GM23248 (cell line): ENCODE measurements around the gene CLINT1. TPM values are rescaled to one million over a fixed set of nuclear protein-coding genes. Genes with fewer than 3 reads are reported as not detected.

Experiments used
- DNase-seq: peaks from one replicate; pipeline ENCODE4 v3.0.0-alpha.2; 2015
- H2AFZ ChIP-seq: fragments of 200-600 bp; sonication (generic); 2 replicates; pipeline ENCODE4 v1.6.1; 2016; ENCODE audit warnings: antibody characterized with exemption
- H3F3A ChIP-seq: fragments of 200-600 bp; sonication (generic); 2 replicates; pipeline ENCODE4 v1.6.1; 2016; ENCODE audit warnings: mild to moderate bottlenecking, antibody characterized with exemption, mixed run types; ENCODE audit not compliant: insufficient read depth
- H3K27ac ChIP-seq: fragments of 200-600 bp; sonication (generic); 2 replicates; pipeline ENCODE4 v1.5.1; 2016; ENCODE audit warnings: mild to moderate bottlenecking
- H3K27me3 ChIP-seq: fragments of 200-600 bp; sonication (generic); replicated peaks from 2 replicates; pipeline ENCODE4 v1.6.1; 2016; ENCODE audit warnings: mild to moderate bottlenecking; ENCODE audit not compliant: insufficient read depth
- H3K36me3 ChIP-seq: fragments of 200-600 bp; sonication (generic); 2 replicates; pipeline ENCODE4 v1.6.1; 2016; ENCODE audit warnings: low read depth, mild to moderate bottlenecking
- H3K4me1 ChIP-seq: fragments of 200-600 bp; sonication (generic); 2 replicates; pipeline ENCODE4 v1.6.1; 2016; ENCODE audit warnings: mild to moderate bottlenecking; ENCODE audit not compliant: insufficient read depth
- H3K4me2 ChIP-seq: fragments of 200-600 bp; sonication (generic); one replicate; pipeline ENCODE4 v1.6.1; 2016; ENCODE audit warnings: mild to moderate bottlenecking; ENCODE audit not compliant: unreplicated experiment
- H3K4me3 ChIP-seq: fragments of 200-600 bp; sonication (generic); 2 replicates; pipeline ENCODE4 v1.5.1; 2016; ENCODE audit warnings: mild to moderate bottlenecking
- H3K79me2 ChIP-seq: fragments of 200-600 bp; sonication (generic); 2 replicates; pipeline ENCODE4 v1.6.1; 2016; ENCODE audit warnings: mild to moderate bottlenecking; ENCODE audit not compliant: insufficient read depth
- H3K9ac ChIP-seq: fragments of 200-600 bp; sonication (generic); 2 replicates; pipeline ENCODE4 v1.6.1; 2016; ENCODE audit warnings: mild to moderate bottlenecking
- H3K9me2 ChIP-seq: fragments of 200-600 bp; sonication (generic); 2 replicates; pipeline ENCODE4 v1.6.1; 2016; ENCODE audit warnings: mixed run types, mild to moderate bottlenecking, moderate library complexity; ENCODE audit not compliant: insufficient read depth
- H3K9me3 ChIP-seq: fragments of 200-600 bp; sonication (generic); one replicate; pipeline ENCODE4 v1.6.1; 2017; ENCODE audit warnings: low read depth
- H4K20me1 ChIP-seq: fragments of 200-600 bp; sonication (generic); 2 replicates; pipeline ENCODE4 v1.6.0; 2016; ENCODE audit not compliant: insufficient read depth
- EZH2 ChIP-seq: fragments of 200-600 bp; sonication (generic); IDR thresholded peaks from 2 replicates; pipeline ENCODE4 v1.6.1; 2018; ENCODE audit warnings: antibody characterized with exemption, mild to moderate bottlenecking; ENCODE audit not compliant: insufficient read depth, poor library complexity, severe bottlenecking
- EZH2phosphoT487 ChIP-seq: fragments of 200-600 bp; sonication (generic); IDR thresholded peaks from 2 replicates; pipeline ENCODE4 v1.6.1; 2018; ENCODE audit warnings: antibody characterized with exemption, moderate library complexity, mild to moderate bottlenecking, low read depth; ENCODE audit not compliant: insufficient read depth
- WGBS, 2 experiments: methylation state at CpG; one replicate each; pipeline ENCODE4 v1.1.6; 2015 to 2017; ENCODE audit warnings: low lambda C conversion rate in 2 of 2, low coverage in 1 of 2; ENCODE audit errors: missing lambda C conversion rate in 2 of 2; 5-methylcytosine and 5-hydroxymethylcytosine counted together
- in situ Hi-C: fragments of 300-500 bp; cut with MboI; formaldehyde crosslinking; loops from 2 replicates; pipeline ENCODE4 v1.15.0; 2020
- polyA plus RNA-seq: library from polyadenylated mRNA; unstranded; fragments of >200 nt; fragmentation: Nextera tagmentation; extraction: Ambion mirVana; gene quantifications from 2 replicates; pipeline ENCODE4 v1.2.1, GENCODE V29; 2016
- total RNA-seq: library from RNA; depleted of rRNA; stranded (reverse); fragments of >200 nt; shearing (Covaris generic); gene quantifications from 2 replicates; pipeline ENCODE4 v1.2.3, GENCODE V29; 2014

The CLINT1 gene
- total and polyA plus RNA-seq, 2 experiments from 2014 or later = 56.1 to 68.4 TPM

DNA sequence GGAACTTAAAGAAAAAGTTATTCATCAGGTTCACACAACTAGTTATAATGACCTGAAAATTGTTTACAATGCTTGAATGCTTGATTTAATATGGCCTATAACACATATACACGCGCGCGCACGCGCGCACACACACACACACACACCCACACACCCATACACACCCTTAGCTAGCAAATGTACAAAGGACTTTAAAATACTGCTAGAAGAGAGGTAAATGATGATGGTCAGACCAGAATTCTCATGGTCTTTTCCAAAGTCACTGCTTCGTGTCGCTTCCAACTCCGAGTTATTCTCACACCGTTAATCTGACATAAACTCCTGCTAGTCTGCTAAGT is 109.5 kb downstream of the CLINT1 start:
- Histone ChIP-seq H3K9me3 (no peaks in the 10 kb centered on the region), H3K9me2 (no peaks in the 10 kb centered on the region), H3K4me3 (no peak overlapping the region), H3K9ac (no peak overlapping the region), H3F3A (peaks cover 9% of the 10 kb centered on the region), H3K79me2 (no peaks in the 10 kb centered on the region), H3K27ac (peak overlapping the region; percentile 56; the same call in 1 of the 2 replicates), H4K20me1 (no peaks in the 10 kb centered on the region), H3K36me3 (no peaks in the 10 kb centered on the region), H3K4me2 (no peak overlapping the region), H3K27me3 (no peaks in the 10 kb centered on the region), H2AFZ (no peak overlapping the region), H3K4me1 (peaks cover 10% of the 10 kb centered on the region)
- DNase-seq = no peak
- in situ Hi-C loops = loop anchor here (25.0 kb wide), 1 partner anchor 412 kb away; a partner anchor contains a TSS
- 82 to 87% methylated on average over 11 of the region's 11 CpGs for WGBS, 2 experiments
- TF ChIP-seq EZH2phosphoT487 (no peak), EZH2 (no peak)

DNA sequence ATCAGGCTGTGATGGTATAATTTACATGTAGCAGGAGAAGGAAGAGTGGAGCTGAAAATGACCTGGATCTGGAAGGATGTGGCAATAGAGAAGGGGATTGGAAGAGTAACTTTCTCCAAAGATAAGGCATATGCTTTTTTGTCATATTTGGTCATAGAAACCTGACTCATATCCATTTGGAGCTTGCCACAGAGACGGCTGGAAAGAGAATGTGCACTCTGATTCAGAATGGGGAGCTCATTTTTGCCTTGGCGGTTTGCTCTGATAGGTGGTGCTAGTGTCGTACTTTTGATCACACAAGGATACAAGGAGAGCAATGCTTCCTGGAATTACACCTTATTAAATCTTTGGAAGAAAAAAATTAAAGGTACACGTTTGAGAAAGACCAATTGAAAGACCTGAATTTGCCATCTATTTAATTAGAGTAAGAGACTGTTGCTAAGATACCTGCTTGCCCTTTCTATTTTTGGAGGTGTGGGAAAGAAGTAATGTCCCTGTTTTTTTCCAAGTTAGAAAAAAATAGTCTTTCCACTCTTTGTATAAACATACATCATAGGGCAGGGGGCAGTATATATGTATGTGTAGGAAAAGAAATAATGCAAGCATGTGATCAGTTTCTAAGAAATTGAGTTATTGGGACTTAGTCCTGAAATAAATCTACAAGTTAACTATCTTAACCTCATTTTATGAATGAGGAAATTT is 110.0 kb downstream of the CLINT1 start:
- DNase-seq = peak; percentile 89
- H4K20me1 ChIP-seq = no peaks in the 10 kb centered on the region
- H3K9me3 ChIP-seq = no peaks in the 10 kb centered on the region
- H3K4me2 ChIP-seq = peak overlapping the region; percentile 3
- H2AFZ ChIP-seq = no peak overlapping the region
- no peak overlapping the region for H3K4me3 ChIP-seq
- no peaks in the 10 kb centered on the region for H3K79me2 ChIP-seq
- no peaks in the 10 kb centered on the region for H3K9me2 ChIP-seq
- H3K27me3 ChIP-seq = no peaks in the 10 kb centered on the region
- H3K9ac ChIP-seq = no peak overlapping the region
- peak overlapping the region; percentile 56 for H3K27ac ChIP-seq
- peaks cover 9% of the 10 kb centered on the region for H3F3A ChIP-seq
- H3K4me1 ChIP-seq = peaks cover 10% of the 10 kb centered on the region
- TF ChIP-seq EZH2 = no peak
- WGBS, 2 experiments = 58 to 60% methylated on average over 4 of the region's 4 CpGs
- no peaks in the 10 kb centered on the region for H3K36me3 ChIP-seq
- in situ Hi-C loops = loop anchor here (25.0 kb wide), 1 partner anchor 412 kb away; a partner anchor contains a TSS

DNA sequence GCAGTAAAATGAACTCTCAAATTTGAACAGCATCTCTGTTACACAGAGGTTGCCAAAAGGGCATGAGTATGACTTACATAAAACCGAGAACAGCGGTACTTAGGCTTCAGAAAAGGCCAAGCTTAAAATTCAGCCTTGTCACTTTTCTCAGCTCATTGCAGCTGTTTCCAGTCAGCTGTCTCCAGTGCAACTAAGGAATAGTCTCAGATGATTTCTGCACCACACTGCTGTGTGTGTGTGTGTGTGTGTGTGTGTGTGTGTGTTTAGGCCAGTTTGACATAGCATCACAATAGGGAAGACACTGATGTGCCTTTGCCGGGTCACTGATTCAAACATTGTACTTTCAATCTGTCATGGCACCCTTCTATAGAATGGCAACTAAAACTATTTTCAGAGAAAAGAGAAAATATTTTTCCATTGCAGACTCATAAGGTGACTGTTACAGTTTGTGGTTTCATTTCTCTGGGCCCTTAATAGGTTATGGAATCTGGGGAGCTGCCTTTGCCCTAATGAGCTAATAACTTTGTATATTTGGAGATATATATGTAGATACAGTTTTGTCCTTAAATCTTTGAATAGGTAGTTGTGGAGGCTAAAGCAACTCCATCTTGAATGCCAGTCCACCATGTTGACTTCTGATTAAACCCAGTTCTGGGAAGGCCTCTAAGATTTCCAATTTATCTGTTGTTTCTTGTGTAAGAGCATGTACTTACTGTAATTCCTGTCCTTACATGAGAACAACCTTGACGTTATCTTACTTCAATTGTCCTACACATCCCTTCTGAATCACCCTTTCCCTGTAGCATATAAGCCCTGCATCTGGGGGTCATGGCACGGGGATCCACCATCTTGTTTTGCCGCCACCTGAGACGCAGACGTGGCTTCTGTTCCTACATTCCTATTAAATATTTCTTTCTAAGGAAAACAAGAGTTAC is 110.9 kb downstream of the CLINT1 start:
- H4K20me1 ChIP-seq = no peaks in the 10 kb centered on the region
- H3K9ac ChIP-seq = no peak overlapping the region
- H3K36me3 ChIP-seq = no peaks in the 10 kb centered on the region
- WGBS, 2 experiments = 88 to 91% methylated on average over 8 of the region's 8 CpGs
- H3K9me3 ChIP-seq = no peaks in the 10 kb centered on the region
- no peak overlapping the region for H2AFZ ChIP-seq
- peak; percentile 36 for DNase-seq
- in situ Hi-C loops = loop anchor here (25.0 kb wide), 1 partner anchor 411 kb away; a partner anchor contains a TSS
- H3K9me2 ChIP-seq = no peaks in the 10 kb centered on the region
- H3K4me3 ChIP-seq = no peak overlapping the region
- TF ChIP-seq EZH2phosphoT487 (no peak), EZH2 (no peak)
- H3F3A ChIP-seq = peaks cover 9% of the 10 kb centered on the region
- H3K27me3 ChIP-seq = no peaks in the 10 kb centered on the region
- H3K4me1 ChIP-seq = peaks cover 10% of the 10 kb centered on the region
- H3K4me2 ChIP-seq = peak overlapping the region; percentile 3
- no peaks in the 10 kb centered on the region for H3K79me2 ChIP-seq
- peak overlapping the region; percentile 56 for H3K27ac ChIP-seq

DNA sequence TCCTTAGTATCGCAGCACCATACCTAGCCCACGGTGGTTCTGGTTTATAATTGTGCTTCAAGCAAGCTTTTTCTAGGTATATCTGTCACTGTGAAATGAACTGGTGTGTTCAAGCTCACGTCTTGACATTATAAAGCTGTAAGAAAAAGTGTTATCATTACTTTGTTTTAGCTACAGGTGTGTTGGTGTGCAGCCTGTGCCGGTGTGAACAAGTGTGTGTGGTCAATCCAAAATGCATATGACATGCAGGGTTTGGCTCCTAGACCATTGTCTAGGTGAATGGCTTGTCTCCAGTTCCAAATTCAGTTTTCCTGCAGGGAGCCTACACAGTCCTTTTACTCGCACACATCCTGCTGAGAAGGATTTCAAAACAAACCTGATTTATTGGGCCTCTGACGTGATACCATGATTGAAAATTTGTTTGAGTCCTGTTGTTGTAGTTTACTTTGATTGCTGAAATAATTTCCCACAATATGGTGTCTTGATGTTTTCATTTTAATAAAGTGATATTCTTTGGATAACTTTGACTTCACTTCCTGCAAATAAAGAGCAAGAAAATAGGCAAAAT is 111.7 kb downstream of the CLINT1 start:
- TF ChIP-seq EZH2phosphoT487 (no peak), EZH2 (no peak)
- H3K36me3 ChIP-seq = no peaks in the 10 kb centered on the region
- no peak overlapping the region for H3K9ac ChIP-seq
- in situ Hi-C loops = loop anchor here (25.0 kb wide), 1 partner anchor 410 kb away; a partner anchor contains a TSS
- no peak overlapping the region for H3K4me2 ChIP-seq
- H4K20me1 ChIP-seq = no peaks in the 10 kb centered on the region
- H3K4me1 ChIP-seq = peaks cover 10% of the 10 kb centered on the region
- WGBS, 2 experiments = 90 to 92% methylated on average over 6 of the region's 6 CpGs
- no peak overlapping the region for H3K4me3 ChIP-seq
- no peak overlapping the region for H2AFZ ChIP-seq
- no peaks in the 10 kb centered on the region for H3K9me2 ChIP-seq
- H3K9me3 ChIP-seq = no peaks in the 10 kb centered on the region
- H3F3A ChIP-seq = peaks cover 9% of the 10 kb centered on the region
- DNase-seq = no peak
- no peaks in the 10 kb centered on the region for H3K27me3 ChIP-seq
- H3K79me2 ChIP-seq = no peaks in the 10 kb centered on the region
- H3K27ac ChIP-seq = no peak overlapping the region
